ENCODE results near the gene TIE1.

TIE1 gene

GRCh38 chr1:43344267-43344850 is 43.6 kb downstream of the TIE1 start:
- DNase-seq, result no peak

GRCh38 chr1:43345120-43345519 is 44.3 kb downstream of the TIE1 start:
- no peak for DNase-seq

- no peak for DNase-seq
Measured at GRCh38 chr1:43346636-43347035, 45.9 kb downstream of the TIE1 start.

- DNase-seq, result no peak
Measured at GRCh38 chr1:43348343-43348808, 47.6 kb downstream of the TIE1 start.

GRCh38 chr1:43348809-43349593 is 48.2 kb downstream of the TIE1 start:
- DNase-seq, result peak; percentile 78

GRCh38 chr1:43349594-43350306 is 49.0 kb downstream of the TIE1 start:
- DNase-seq, result no peak

GRCh38 chr1:43350976-43351375 is 50.2 kb downstream of the TIE1 start:
- no peak for DNase-seq

- DNase-seq, result no peak
Measured at GRCh38 chr1:43351421-43352350, 50.9 kb downstream of the TIE1 start.

GRCh38 chr1:43352351-43352705 is 51.5 kb downstream of the TIE1 start:
- DNase-seq, result no peak

GRCh38 chr1:43352881-43353280 is 52.1 kb downstream of the TIE1 start:
- no peak for DNase-seq

GRCh38 chr1:43354471-43354870 is 53.7 kb downstream of the TIE1 start:
- no peak for DNase-seq

GRCh38 chr1:43354936-43355335 is 54.2 kb downstream of the TIE1 start:
- DNase-seq, result no peak

GRCh38 chr1:43357251-43357650 is 56.5 kb downstream of the TIE1 start:
- DNase-seq, result no peak

GRCh38 chr1:43358121-43358745 is 57.5 kb downstream of the TIE1 start:
- no peak for DNase-seq

- peak; percentile 96 for DNase-seq
Measured at GRCh38 chr1:43358746-43359693, 58.2 kb downstream of the TIE1 start, which contains the start of gene CDC20. CDC20 (plus strand) TSS chr1:43358981; CDS start chr1:43359216, 235 bp downstream.

GRCh38 chr1:43359696-43360095 is 58.9 kb downstream of the TIE1 start:
- no peak for DNase-seq

- no peak for DNase-seq
Measured at GRCh38 chr1:43360616-43361015, 59.8 kb downstream of the TIE1 start.

GRCh38 chr1:43363283-43363934 is 62.6 kb downstream of the TIE1 start:
- no peak for DNase-seq

GRCh38 chr1:43363935-43364525 is 63.2 kb downstream of the TIE1 start:
- DNase-seq, result no peak

GRCh38 chr1:43365678-43366077 is 64.9 kb downstream of the TIE1 start:
- no peak for DNase-seq
